Measurements from ENCODE around the gene OR13A1.
"Not testable (repeated sequence)": the region's sequence is repeated elsewhere in the genome, so short reads cannot be mapped to it uniquely, and the experiment has no call there.

The OR13A1 gene

GRCh38 chr10:45280113-45280760 is 35.2 kb downstream of the OR13A1 start:
- DNase-seq (ENCODE audit: low spot score), result no peak

GRCh38 chr10:45279682-45280081 is 35.7 kb downstream of the OR13A1 start:
- DNase-seq (ENCODE audit: low spot score), result no peak

GRCh38 chr10:45278860-45279498 is 36.4 kb downstream of the OR13A1 start:
- DNase-seq (ENCODE audit: low spot score), result no peak

GRCh38 chr10:45276146-45276545 is 39.3 kb downstream of the OR13A1 start:
- not testable (repeated sequence) for DNase-seq (ENCODE audit: low spot score)

- no peak for DNase-seq (ENCODE audit: low spot score)
Observed at GRCh38 chr10:45274364-45274763, 41.0 kb downstream of the OR13A1 start.

- not testable (repeated sequence) for DNase-seq (ENCODE audit: low spot score)
Observed at GRCh38 chr10:45267777-45268176, 47.6 kb downstream of the OR13A1 start.

- DNase-seq (ENCODE audit: low spot score), result no peak
Observed at GRCh38 chr10:45265996-45266395, 49.4 kb downstream of the OR13A1 start.

- no peak for DNase-seq (ENCODE audit: low spot score)
Observed at GRCh38 chr10:45261946-45262345, 53.5 kb downstream of the OR13A1 start.

- DNase-seq (ENCODE audit: low spot score), result no peak
Observed at GRCh38 chr10:45261243-45261775, 54.1 kb downstream of the OR13A1 start.

GRCh38 chr10:45260635-45261034 is 54.8 kb downstream of the OR13A1 start:
- DNase-seq (ENCODE audit: low spot score), result not testable (repeated sequence)

GRCh38 chr10:45259786-45260495 is 55.5 kb downstream of the OR13A1 start:
- not testable (repeated sequence) for DNase-seq (ENCODE audit: low spot score)

- DNase-seq (ENCODE audit: low spot score), result no peak
Observed at GRCh38 chr10:45257600-45257999, 57.8 kb downstream of the OR13A1 start.

GRCh38 chr10:45256246-45256645 is 59.2 kb downstream of the OR13A1 start:
- no peak for DNase-seq (ENCODE audit: low spot score)

- no peak for DNase-seq (ENCODE audit: low spot score)
Observed at GRCh38 chr10:45255706-45256105, 59.7 kb downstream of the OR13A1 start.

GRCh38 chr10:45254892-45255291 is 60.5 kb downstream of the OR13A1 start:
- no peak for DNase-seq (ENCODE audit: low spot score)

- DNase-seq (ENCODE audit: low spot score), result no peak
Observed at GRCh38 chr10:45253183-45253914, 62.1 kb downstream of the OR13A1 start.
